Astrocyte (in vitro differentiated cells and primary cell): Measurements from ENCODE around the gene SLC4A2.

Source experiments
- CTCF ChIP-seq: IDR thresholded peaks from 2 replicates; pipeline ENCODE4 v1.5.1; 2011; ENCODE audit warnings: low read depth, mild to moderate bottlenecking, inconsistent platforms, low read length, moderate library complexity; ENCODE audit not compliant: insufficient read depth
- EZH2 ChIP-seq: IDR thresholded peaks from 2 replicates; pipeline ENCODE4 v1.6.1; 2012; ENCODE audit warnings: mild to moderate bottlenecking, low read length, inconsistent platforms; ENCODE audit not compliant: insufficient read depth

GRCh38 chr7:151120896-151121295 is 61.5 kb downstream of the SLC4A2 start:
- TF ChIP-seq CTCF, result no peak
- TF ChIP-seq EZH2, result no peak
